Natural killer cell (primary cell): ENCODE results near the gene KCTD21. TPM values are rescaled to one million over a fixed set of nuclear protein-coding genes. Genes with fewer than 3 reads are reported as not detected.
A peak's percentile ranks its signal among the peaks of the same experiment; 100 is the strongest.

Experiments
- ATAC-seq, 3 donors: fragments of 150-1000 bp in 2 of 3; fragments of 200-7000 bp in 1 of 3; cut with Tn5 transposase; 1 replicate in 1 of 3; 2 replicates in 2 of 3; pipeline ENCODE4 v1.10.0; 2021; ENCODE audit warnings: mild to moderate bottlenecking in 2 of 3, moderate library complexity in 2 of 3
- DNase-seq, 2 donors: peaks; one replicate each; pipeline versions ENCODE4 v3.0.0 to v3.0.0-alpha.2; 2013 to 2021; ENCODE audit warnings: mixed read lengths in 1 of 2
- H3K27ac ChIP-seq: one replicate; pipeline ENCODE4 v1.5.1; 2013; ENCODE audit warnings: mild to moderate bottlenecking, low read length
- H3K27me3 ChIP-seq: one replicate; pipeline ENCODE4 v1.6.1; 2013; ENCODE audit warnings: low read length; ENCODE audit not compliant: control insufficient read depth, insufficient read depth
- H3K36me3 ChIP-seq: one replicate; pipeline ENCODE4 v1.6.1; 2013; ENCODE audit warnings: low read length; ENCODE audit not compliant: control insufficient read depth, insufficient read depth
- H3K4me1 ChIP-seq: one replicate; pipeline ENCODE4 v1.6.1; 2013; ENCODE audit warnings: low read length; ENCODE audit not compliant: control insufficient read depth, insufficient read depth
- H3K4me3 ChIP-seq: one replicate; pipeline ENCODE4 v1.5.1; 2013; ENCODE audit warnings: low read length
- H3K9me3 ChIP-seq: one replicate; pipeline ENCODE4 v1.6.1; 2013; ENCODE audit warnings: low read length; ENCODE audit not compliant: control insufficient read depth, insufficient read depth
- H3K27ac Mint-ChIP-seq, 2 donors: one replicate each; pipeline ENCODE4 v1.8.0; 2022; ENCODE audit warnings: mild to moderate bottlenecking in 2 of 2, mixed read lengths in 2 of 2, moderate library complexity in 1 of 2
- H3K27me3 Mint-ChIP-seq, 2 donors: one replicate each; pipeline ENCODE4 v1.8.0; 2022; ENCODE audit warnings: low read depth in 2 of 2, mixed read lengths in 2 of 2
- H3K36me3 Mint-ChIP-seq: one replicate; pipeline ENCODE4 v1.8.0; 2022; ENCODE audit warnings: mixed read lengths
- H3K4me1 Mint-ChIP-seq, 2 donors: one replicate each; pipeline ENCODE4 v1.8.0; 2022; ENCODE audit warnings: mixed read lengths in 2 of 2
- H3K4me3 Mint-ChIP-seq: one replicate; pipeline ENCODE4 v1.8.0; 2022; ENCODE audit warnings: mild to moderate bottlenecking, moderate library complexity, mixed read lengths
- H3K9me3 Mint-ChIP-seq, 2 donors: one replicate each; pipeline ENCODE4 v1.8.0; 2022; ENCODE audit warnings: mixed read lengths in 2 of 2
- CTCF ChIP-seq: fragments of 200-600 bp; IDR thresholded peaks from one replicate; pipeline ENCODE4 v1.8.0; 2022; ENCODE audit warnings: antibody characterized with exemption
- WGBS: methylation state at CpG from one replicate; pipeline ENCODE4 v1.1.7; 2013; ENCODE audit warnings: missing lambda C conversion rate; ENCODE audit not compliant: insufficient coverage; 5-methylcytosine and 5-hydroxymethylcytosine counted together
- intact Hi-C: fragments of 100-400 bp; cut with micrococcal nuclease; formaldehyde crosslinking; loops from one replicate; pipeline ENCODE4 v1.14.2; 2022
- total RNA-seq, 4 donors: library from RNA; stranded (reverse); fragments of 120-200 nt in 1 of 4; gene quantifications; one replicate each; pipeline versions ENCODE4 v1.2.3 to v1.2.4, GENCODE V29; 2013 to 2022

Gene KCTD21
- total RNA-seq, 3 donors from 2014 or later (not counting 1 experiment from before 2014, with no cell fraction given) = 1.7 to 2.7 (median 2.2) TPM

- H3K27ac Mint-ChIP-seq = no peak overlapping the region
- Histone ChIP-seq H3K27ac (no peak overlapping the region), H3K4me1 (peaks cover 20% of the 10 kb centered on the region), H3K36me3 (no peaks in the 10 kb centered on the region), H3K4me3 (no peak overlapping the region), H3K27me3 (no peaks in the 10 kb centered on the region), H3K9me3 (no peaks in the 10 kb centered on the region)
- peaks cover 21 to 42% of the 10 kb centered on the region in 2 donors for H3K4me1 Mint-ChIP-seq
- H3K4me3 Mint-ChIP-seq = no peak overlapping the region
- no peak for TF ChIP-seq CTCF
- intact Hi-C loops = no loop called here
- ATAC-seq (no peak), DNase-seq (no peak)
- H3K27me3 Mint-ChIP-seq = no peaks in the 10 kb centered on the region
- no peaks in the 10 kb centered on the region for H3K36me3 Mint-ChIP-seq
- H3K9me3 Mint-ChIP-seq = no peaks in the 10 kb centered on the region
- 81% methylated on average over 6 of the region's 6 CpGs for WGBS
These were observed 3.8 kb upstream of the KCTD21 start for GRCh38 chr11:78192223-78192719.

- no peaks in the 10 kb centered on the region for H3K9me3 ChIP-seq
- 95% methylated on average over 11 of the region's 14 CpGs for WGBS
- ATAC-seq (no peak), DNase-seq (no peak)
- TF ChIP-seq CTCF = no peak
- no peak overlapping the region for H3K27ac Mint-ChIP-seq
- H3K27me3 Mint-ChIP-seq = no peaks in the 10 kb centered on the region
- H3K4me3 Mint-ChIP-seq = no peak overlapping the region
- no peaks in the 10 kb centered on the region for H3K36me3 Mint-ChIP-seq
- no peak overlapping the region for H3K27ac ChIP-seq
- H3K4me1 Mint-ChIP-seq = peaks cover 29 to 50% of the 10 kb centered on the region in 2 donors
- H3K36me3 ChIP-seq = no peaks in the 10 kb centered on the region
- intact Hi-C loops = no loop called here
- no peak overlapping the region for H3K4me3 ChIP-seq
- H3K27me3 ChIP-seq = no peaks in the 10 kb centered on the region
- peaks cover 23% of the 10 kb centered on the region for H3K4me1 ChIP-seq
- H3K9me3 Mint-ChIP-seq = no peaks in the 10 kb centered on the region
These were observed 2.6 kb upstream of the KCTD21 start for GRCh38 chr11:78190871-78191538.

GRCh38 chr11:78190374-78190773 lies 1.9 kb upstream of the KCTD21 start:
- Mint-ChIP-seq H3K4me1 (peaks cover 29 to 50% of the 10 kb centered on the region in 2 donors), H3K27me3 (no peaks in the 10 kb centered on the region), H3K27ac (peak overlapping the region in 1 of 2 donors; percentile 93), H3K36me3 (no peaks in the 10 kb centered on the region), H3K4me3 (peak overlapping the region; percentile 99), H3K9me3 (no peaks in the 10 kb centered on the region)
- Histone ChIP-seq H3K9me3 (no peaks in the 10 kb centered on the region), H3K36me3 (no peaks in the 10 kb centered on the region), H3K27me3 (no peaks in the 10 kb centered on the region), H3K4me1 (peaks cover 23% of the 10 kb centered on the region), H3K4me3 (no peak overlapping the region), H3K27ac (no peak overlapping the region)
- no peak for ATAC-seq
- DNase-seq = no peak
- intact Hi-C loops = no loop called here
- 55% methylated on average over 3 of the region's 3 CpGs for WGBS
- TF ChIP-seq CTCF = no peak
